NT2/D1 (cell line): ENCODE data around the gene FGF11.

Experiments used
- SUZ12 ChIP-seq: IDR thresholded peaks from 2 replicates; pipeline ENCODE4 v1.6.1; 2011; ENCODE audit not compliant: insufficient read length, insufficient read depth; ENCODE audit errors: extremely low read depth
- ZNF274 ChIP-seq: IDR thresholded peaks from 2 replicates; pipeline ENCODE4 v1.6.1; 2011; ENCODE audit warnings: mild to moderate bottlenecking, low read depth, low read length

- TF ChIP-seq SUZ12: no peak
- no peak for TF ChIP-seq ZNF274
Observed at GRCh38 chr17:7428557-7428956, 10.8 kb upstream of the FGF11 start, which contains the start of gene SPEM3.
